Endothelial cell (in vitro differentiated cells): ENCODE data around the gene CHST8. TPM values are rescaled to one million over a fixed set of nuclear protein-coding genes. Genes with fewer than 3 reads are reported as not detected.

Experiments used
- DNase-seq: peaks from one replicate; pipeline ENCODE4 v3.0.0; 2021; ENCODE audit warnings: low spot score
- H3K27ac Mint-ChIP-seq: one replicate; pipeline ENCODE4 v1.8.0; 2021; ENCODE audit warnings: mixed read lengths, inconsistent platforms; ENCODE audit not compliant: unreplicated experiment
- H3K27me3 Mint-ChIP-seq: one replicate; pipeline ENCODE4 v1.8.0; 2021; ENCODE audit warnings: mild to moderate bottlenecking, moderate library complexity, mixed read lengths, inconsistent platforms; ENCODE audit not compliant: unreplicated experiment
- H3K36me3 Mint-ChIP-seq: one replicate; pipeline ENCODE4 v1.8.0; 2021; ENCODE audit warnings: mild to moderate bottlenecking, low read depth, mixed read lengths, inconsistent platforms; ENCODE audit not compliant: unreplicated experiment
- H3K4me1 Mint-ChIP-seq: one replicate; pipeline ENCODE4 v1.8.0; 2021; ENCODE audit warnings: mild to moderate bottlenecking, mixed read lengths, inconsistent platforms; ENCODE audit not compliant: unreplicated experiment
- H3K4me3 Mint-ChIP-seq: one replicate; pipeline ENCODE4 v1.8.0; 2021; ENCODE audit warnings: mild to moderate bottlenecking, mixed read lengths, inconsistent platforms; ENCODE audit not compliant: unreplicated experiment
- H3K9me3 Mint-ChIP-seq: one replicate; pipeline ENCODE4 v1.8.0; 2021; ENCODE audit warnings: mixed read lengths, inconsistent platforms; ENCODE audit not compliant: unreplicated experiment
- total RNA-seq: library from RNA; stranded (reverse); fragmentation: NEBNext Ultra II Directional; extraction: Animal tissue kit (Norgen Biotek cat#: 25700); gene quantifications from one replicate; pipeline ENCODE4 v1.2.1, GENCODE V29; 2021; ENCODE audit not compliant: unreplicated experiment
- TF ChIP-seq, protein P1 (sequence below): fragments of 200-600 bp; sonication (generic); IDR thresholded peaks from one replicate; pipeline ENCODE4 v1.5.0; 2021; ENCODE audit warnings: antibody characterized with exemption; ENCODE audit not compliant: unreplicated experiment

Gene CHST8
- total RNA-seq, 1 donor from 2014 or later = 0.54 TPM

DNA sequence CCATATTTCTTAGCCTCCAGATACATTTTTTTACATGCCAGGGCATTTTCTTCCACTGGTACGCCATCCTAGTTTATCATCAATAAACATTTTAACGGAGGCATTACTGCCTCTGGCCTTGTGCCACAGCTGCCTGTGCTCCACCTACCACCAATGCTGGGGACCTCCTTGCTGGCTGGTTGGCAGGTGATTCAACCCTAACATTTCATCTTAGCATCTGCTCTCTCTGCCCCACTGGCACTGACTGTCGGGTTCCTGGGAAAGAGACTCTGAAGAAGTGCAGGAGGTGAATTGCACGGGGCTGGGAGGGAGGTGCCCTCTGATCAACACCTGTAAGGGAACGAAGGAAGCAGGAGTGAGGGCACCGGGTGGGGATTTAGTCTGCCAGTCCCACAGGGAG lies 123.5 kb downstream of the CHST8 start:
- Mint-ChIP-seq H3K4me1 (no peaks in the 10 kb centered on the region), H3K4me3 (no peak overlapping the region), H3K27ac (no peak overlapping the region), H3K9me3 (no peaks in the 10 kb centered on the region), H3K36me3 (no peaks in the 10 kb centered on the region), H3K27me3 (no peaks in the 10 kb centered on the region)
- TF ChIP-seq, protein P1, sequence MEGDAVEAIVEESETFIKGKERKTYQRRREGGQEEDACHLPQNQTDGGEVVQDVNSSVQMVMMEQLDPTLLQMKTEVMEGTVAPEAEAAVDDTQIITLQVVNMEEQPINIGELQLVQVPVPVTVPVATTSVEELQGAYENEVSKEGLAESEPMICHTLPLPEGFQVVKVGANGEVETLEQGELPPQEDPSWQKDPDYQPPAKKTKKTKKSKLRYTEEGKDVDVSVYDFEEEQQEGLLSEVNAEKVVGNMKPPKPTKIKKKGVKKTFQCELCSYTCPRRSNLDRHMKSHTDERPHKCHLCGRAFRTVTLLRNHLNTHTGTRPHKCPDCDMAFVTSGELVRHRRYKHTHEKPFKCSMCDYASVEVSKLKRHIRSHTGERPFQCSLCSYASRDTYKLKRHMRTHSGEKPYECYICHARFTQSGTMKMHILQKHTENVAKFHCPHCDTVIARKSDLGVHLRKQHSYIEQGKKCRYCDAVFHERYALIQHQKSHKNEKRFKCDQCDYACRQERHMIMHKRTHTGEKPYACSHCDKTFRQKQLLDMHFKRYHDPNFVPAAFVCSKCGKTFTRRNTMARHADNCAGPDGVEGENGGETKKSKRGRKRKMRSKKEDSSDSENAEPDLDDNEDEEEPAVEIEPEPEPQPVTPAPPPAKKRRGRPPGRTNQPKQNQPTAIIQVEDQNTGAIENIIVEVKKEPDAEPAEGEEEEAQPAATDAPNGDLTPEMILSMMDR = no peak
- DNase-seq = no peak

GRCh38 chr19:33746159-33746558 lies 124.4 kb downstream of the CHST8 start:
- Mint-ChIP-seq H3K36me3 (no peaks in the 10 kb centered on the region), H3K27me3 (no peaks in the 10 kb centered on the region), H3K9me3 (no peaks in the 10 kb centered on the region)

DNA sequence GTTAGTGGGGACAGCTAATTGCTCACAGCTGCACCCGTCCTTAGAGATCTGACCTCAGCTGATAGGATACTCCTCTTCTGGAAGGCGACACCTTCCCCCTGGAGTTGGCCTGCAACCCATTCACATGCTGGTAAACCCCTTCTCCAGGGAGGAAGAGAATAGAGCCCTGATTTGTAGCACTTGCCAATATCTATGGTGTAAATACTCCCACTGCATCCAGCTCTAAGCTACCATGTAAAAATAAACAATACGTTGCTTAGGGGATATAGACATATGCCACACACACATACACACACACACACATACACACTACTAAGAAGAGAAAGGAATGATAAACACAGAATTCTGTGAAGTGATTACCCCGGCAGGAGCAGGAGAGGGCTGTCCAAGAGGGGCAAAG lies 125.5 kb downstream of the CHST8 start:
- no peak overlapping the region for H3K27ac Mint-ChIP-seq
- H3K4me1 Mint-ChIP-seq = no peaks in the 10 kb centered on the region
- no peaks in the 10 kb centered on the region for H3K27me3 Mint-ChIP-seq
- no peak overlapping the region for H3K4me3 Mint-ChIP-seq
- no peaks in the 10 kb centered on the region for H3K9me3 Mint-ChIP-seq
- H3K36me3 Mint-ChIP-seq = no peaks in the 10 kb centered on the region
- no peak for DNase-seq
- TF ChIP-seq, protein P1 = no peak

More at GRCh38 chr19:33746159-33746558, 124.4 kb downstream of the CHST8 start:
- Mint-ChIP-seq H3K4me3 (no peak overlapping the region), H3K4me1 (no peaks in the 10 kb centered on the region), H3K27ac (no peak overlapping the region)
- TF ChIP-seq, protein P1 = no peak
- DNase-seq = no peak

DNA sequence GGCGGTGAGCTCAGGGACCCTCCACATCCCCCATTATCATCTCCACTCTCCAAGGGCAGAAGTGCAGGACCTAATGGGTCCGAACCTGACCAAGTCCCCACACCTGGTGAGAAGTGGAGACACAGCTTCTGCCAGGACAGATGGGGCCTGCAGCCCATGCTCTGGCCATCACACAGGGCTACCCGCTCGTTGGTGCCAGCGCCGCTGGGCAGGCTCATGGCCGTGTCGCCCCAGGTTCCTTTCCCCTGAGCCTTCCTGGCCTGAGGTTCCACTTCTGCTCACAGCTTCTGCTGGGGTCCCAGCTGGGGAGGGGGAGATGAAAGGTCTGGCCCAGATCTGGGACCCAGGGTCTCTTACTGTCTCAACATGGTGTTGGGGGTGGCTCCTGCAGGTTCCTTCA lies 126.5 kb downstream of the CHST8 start:
- Mint-ChIP-seq H3K27ac (no peak overlapping the region), H3K27me3 (peaks cover 1% of the 10 kb centered on the region), H3K4me1 (no peaks in the 10 kb centered on the region), H3K36me3 (no peaks in the 10 kb centered on the region), H3K9me3 (no peaks in the 10 kb centered on the region), H3K4me3 (no peak overlapping the region)
- no peak for DNase-seq
- TF ChIP-seq, protein P1 = no peak

DNA sequence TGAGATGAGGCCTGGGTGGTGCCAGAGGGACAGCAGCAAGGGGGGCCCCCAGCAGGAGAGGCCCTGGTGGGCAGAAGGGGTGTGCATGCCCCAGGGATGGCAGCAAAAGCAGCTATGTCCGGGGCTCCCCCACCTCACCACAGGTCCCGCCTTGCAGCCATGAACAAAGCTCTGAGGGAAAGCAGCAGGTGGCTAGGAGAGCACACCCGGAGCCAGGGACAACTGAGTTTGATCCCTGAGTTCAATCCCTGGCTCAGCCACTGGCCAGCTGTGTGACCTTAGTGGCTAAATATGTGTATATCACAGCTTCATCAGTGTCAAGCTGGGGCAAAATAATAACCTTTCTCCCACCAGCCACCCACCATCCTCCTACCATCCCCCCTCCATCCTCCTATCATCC lies 127.3 kb downstream of the CHST8 start:
- Mint-ChIP-seq H3K4me3 (no peak overlapping the region), H3K27me3 (peaks cover 1% of the 10 kb centered on the region), H3K36me3 (no peaks in the 10 kb centered on the region), H3K9me3 (no peaks in the 10 kb centered on the region), H3K4me1 (no peaks in the 10 kb centered on the region), H3K27ac (no peak overlapping the region)
- TF ChIP-seq, protein P1 = no peak
- DNase-seq = no peak
